ENCODE measurements around the gene GAS7.

Gene GAS7

DNA sequence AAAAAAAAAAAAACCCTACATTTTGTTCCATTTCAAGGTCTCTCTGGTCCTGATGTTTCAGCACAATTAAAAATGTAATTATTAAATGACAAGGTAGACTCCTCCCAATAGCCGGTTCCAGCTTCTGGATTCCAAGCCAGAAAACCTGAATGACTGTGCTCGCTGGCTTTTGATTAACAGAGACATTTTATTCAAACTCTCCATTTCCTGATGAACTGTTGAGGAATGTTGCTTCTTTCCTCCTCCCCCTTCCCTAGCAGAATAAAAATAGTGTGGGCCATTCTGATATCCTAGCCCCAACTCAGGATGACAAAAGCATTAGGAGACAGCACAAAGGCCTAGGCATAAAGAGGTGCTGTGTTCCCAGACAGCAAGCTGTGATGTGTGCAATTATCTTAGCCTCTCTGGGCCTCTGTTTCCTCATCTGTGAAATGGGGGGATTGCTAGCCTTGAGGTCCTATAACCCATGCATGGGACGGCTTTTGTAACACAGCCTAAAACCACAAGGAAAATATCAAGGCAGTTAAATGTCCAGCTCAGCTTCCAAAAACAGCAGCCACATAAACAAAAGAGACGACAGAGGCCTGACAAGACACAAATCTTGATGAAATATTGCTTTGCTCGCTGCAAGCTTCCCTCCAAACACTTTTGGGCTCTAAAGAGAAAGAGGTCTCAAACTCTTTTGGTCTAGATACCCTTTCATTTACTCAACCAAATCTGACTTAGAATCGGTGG, 166.1 kb downstream of the GAS7 start:
- Histone ChIP-seq H3K27ac (ENCODE audit: low read depth, low read length) (no peak overlapping the region), H3K4me3 (ENCODE audit: low read depth, low read length) (no peak overlapping the region), H3K36me3 (ENCODE audit: control insufficient read depth, insufficient read depth, low read length) (no peaks in the 10 kb centered on the region), H3K4me1 (ENCODE audit: control insufficient read depth, insufficient read depth, low read length) (peaks cover 4% of the 10 kb centered on the region; the same call in 1 of the 2 replicates), H3K27me3 (ENCODE audit: control insufficient read depth, insufficient read depth, low read length) (no peaks in the 10 kb centered on the region), H3K9me3 (ENCODE audit: control insufficient read depth, insufficient read depth, low read depth, low read length) (no peaks in the 10 kb centered on the region), H3K9ac (ENCODE audit: low read length) (no peak overlapping the region)

- Histone ChIP-seq H3K9ac (ENCODE audit: low read length) (no peak overlapping the region), H3K27ac (ENCODE audit: low read depth, low read length) (no peak overlapping the region), H3K9me3 (ENCODE audit: control insufficient read depth, insufficient read depth, low read depth, low read length) (no peaks in the 10 kb centered on the region), H3K4me1 (ENCODE audit: control insufficient read depth, insufficient read depth, low read length) (peaks cover 8% of the 10 kb centered on the region), H3K36me3 (ENCODE audit: control insufficient read depth, insufficient read depth, low read length) (no peaks in the 10 kb centered on the region), H3K27me3 (ENCODE audit: control insufficient read depth, insufficient read depth, low read length) (no peaks in the 10 kb centered on the region), H3K4me3 (ENCODE audit: low read depth, low read length) (no peak overlapping the region)
Observed at GRCh38 chr17:10031606-10032005, 166.8 kb downstream of the GAS7 start.

- H3K4me1 ChIP-seq (ENCODE audit: control insufficient read depth, insufficient read depth, low read length) = peaks cover 12% of the 10 kb centered on the region
- H3K4me3 ChIP-seq (ENCODE audit: low read depth, low read length) = no peak overlapping the region
- H3K27ac ChIP-seq (ENCODE audit: low read depth, low read length) = no peak overlapping the region
- no peak overlapping the region for H3K9ac ChIP-seq (ENCODE audit: low read length)
- no peaks in the 10 kb centered on the region for H3K27me3 ChIP-seq (ENCODE audit: control insufficient read depth, insufficient read depth, low read length)
- H3K36me3 ChIP-seq (ENCODE audit: control insufficient read depth, insufficient read depth, low read length) = no peaks in the 10 kb centered on the region
- H3K9me3 ChIP-seq (ENCODE audit: control insufficient read depth, insufficient read depth, low read depth, low read length) = no peaks in the 10 kb centered on the region
Observed at GRCh38 chr17:10031127-10031526, 167.3 kb downstream of the GAS7 start.

- Histone ChIP-seq H3K36me3 (ENCODE audit: control insufficient read depth, insufficient read depth, low read length) (no peaks in the 10 kb centered on the region), H3K27me3 (ENCODE audit: control insufficient read depth, insufficient read depth, low read length) (no peaks in the 10 kb centered on the region), H3K4me1 (ENCODE audit: control insufficient read depth, insufficient read depth, low read length) (peaks cover 17% of the 10 kb centered on the region), H3K9me3 (ENCODE audit: control insufficient read depth, insufficient read depth, low read depth, low read length) (no peaks in the 10 kb centered on the region), H3K9ac (ENCODE audit: low read length) (no peak overlapping the region), H3K27ac (ENCODE audit: low read depth, low read length) (no peak overlapping the region), H3K4me3 (ENCODE audit: low read depth, low read length) (no peak overlapping the region)
Observed at GRCh38 chr17:10029129-10029528, 169.3 kb downstream of the GAS7 start.

- no peaks in the 10 kb centered on the region for H3K36me3 ChIP-seq (ENCODE audit: control insufficient read depth, insufficient read depth, low read length)
- peaks cover 13% of the 10 kb centered on the region; the same call in 1 of the 2 replicates for H3K4me1 ChIP-seq (ENCODE audit: control insufficient read depth, insufficient read depth, low read length)
- H3K9me3 ChIP-seq (ENCODE audit: control insufficient read depth, insufficient read depth, low read depth, low read length) = no peaks in the 10 kb centered on the region
- H3K4me3 ChIP-seq (ENCODE audit: low read depth, low read length) = no peak overlapping the region
- no peak overlapping the region for H3K27ac ChIP-seq (ENCODE audit: low read depth, low read length)
- no peak overlapping the region for H3K9ac ChIP-seq (ENCODE audit: low read length)
- no peaks in the 10 kb centered on the region for H3K27me3 ChIP-seq (ENCODE audit: control insufficient read depth, insufficient read depth, low read length)
Observed at GRCh38 chr17:10025976-10026901, 172.2 kb downstream of the GAS7 start.

- H3K9me3 ChIP-seq (ENCODE audit: control insufficient read depth, insufficient read depth, low read depth, low read length) = no peaks in the 10 kb centered on the region
- H3K27me3 ChIP-seq (ENCODE audit: control insufficient read depth, insufficient read depth, low read length) = no peaks in the 10 kb centered on the region
- H3K4me3 ChIP-seq (ENCODE audit: low read depth, low read length) = no peak overlapping the region
- H3K36me3 ChIP-seq (ENCODE audit: control insufficient read depth, insufficient read depth, low read length) = no peaks in the 10 kb centered on the region
- no peak overlapping the region for H3K9ac ChIP-seq (ENCODE audit: low read length)
- peaks cover 13% of the 10 kb centered on the region; the same call in 1 of the 2 replicates for H3K4me1 ChIP-seq (ENCODE audit: control insufficient read depth, insufficient read depth, low read length)
- H3K27ac ChIP-seq (ENCODE audit: low read depth, low read length) = no peak overlapping the region
Observed at GRCh38 chr17:10025224-10025623, 173.2 kb downstream of the GAS7 start.

DNA sequence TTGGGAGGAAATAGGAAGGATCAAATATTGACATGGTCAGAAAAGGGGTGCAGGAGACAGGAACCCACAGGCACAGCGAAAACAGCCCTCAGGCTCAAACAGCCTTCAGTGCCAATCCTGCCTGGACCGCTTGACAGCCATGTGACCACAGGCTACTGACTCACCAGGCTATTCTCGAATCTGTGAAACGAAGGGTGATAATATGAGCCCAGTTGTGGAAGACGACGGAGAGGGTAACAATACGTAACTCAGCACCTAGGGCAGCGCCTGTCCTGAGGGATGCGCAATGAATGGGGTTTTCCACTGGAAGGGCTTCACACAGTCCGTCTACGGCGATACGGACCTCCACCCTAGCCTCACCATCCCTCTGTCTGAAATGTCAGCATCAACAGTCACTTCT, 176.0 kb downstream of the GAS7 start:
- H3K36me3 ChIP-seq (ENCODE audit: control insufficient read depth, insufficient read depth, low read length) = no peaks in the 10 kb centered on the region
- no peak overlapping the region for H3K9ac ChIP-seq (ENCODE audit: low read length)
- no peaks in the 10 kb centered on the region for H3K9me3 ChIP-seq (ENCODE audit: control insufficient read depth, insufficient read depth, low read depth, low read length)
- H3K4me3 ChIP-seq (ENCODE audit: low read depth, low read length) = no peak overlapping the region
- no peaks in the 10 kb centered on the region for H3K27me3 ChIP-seq (ENCODE audit: control insufficient read depth, insufficient read depth, low read length)
- no peak overlapping the region for H3K27ac ChIP-seq (ENCODE audit: low read depth, low read length)
- peaks cover 27% of the 10 kb centered on the region for H3K4me1 ChIP-seq (ENCODE audit: control insufficient read depth, insufficient read depth, low read length)

GRCh38 chr17:10021272-10021984, 177.0 kb downstream of the GAS7 start:
- H3K9ac ChIP-seq (ENCODE audit: low read length) = no peak overlapping the region
- no peaks in the 10 kb centered on the region for H3K9me3 ChIP-seq (ENCODE audit: control insufficient read depth, insufficient read depth, low read depth, low read length)
- no peaks in the 10 kb centered on the region for H3K36me3 ChIP-seq (ENCODE audit: control insufficient read depth, insufficient read depth, low read length)
- no peak overlapping the region for H3K27ac ChIP-seq (ENCODE audit: low read depth, low read length)
- no peak overlapping the region for H3K4me3 ChIP-seq (ENCODE audit: low read depth, low read length)
- no peaks in the 10 kb centered on the region for H3K27me3 ChIP-seq (ENCODE audit: control insufficient read depth, insufficient read depth, low read length)
- H3K4me1 ChIP-seq (ENCODE audit: control insufficient read depth, insufficient read depth, low read length) = peaks cover 22% of the 10 kb centered on the region

- Histone ChIP-seq H3K4me3 (ENCODE audit: low read depth, low read length) (no peak overlapping the region), H3K4me1 (ENCODE audit: control insufficient read depth, insufficient read depth, low read length) (peaks cover 21% of the 10 kb centered on the region), H3K9ac (ENCODE audit: low read length) (no peak overlapping the region), H3K9me3 (ENCODE audit: control insufficient read depth, insufficient read depth, low read depth, low read length) (no peaks in the 10 kb centered on the region), H3K27ac (ENCODE audit: low read depth, low read length) (no peak overlapping the region), H3K36me3 (ENCODE audit: control insufficient read depth, insufficient read depth, low read length) (no peaks in the 10 kb centered on the region), H3K27me3 (ENCODE audit: control insufficient read depth, insufficient read depth, low read length) (no peaks in the 10 kb centered on the region)
Observed at GRCh38 chr17:10019941-10020451, 178.4 kb downstream of the GAS7 start.

- H3K27me3 ChIP-seq (ENCODE audit: control insufficient read depth, insufficient read depth, low read length) = no peaks in the 10 kb centered on the region
- no peak overlapping the region for H3K4me3 ChIP-seq (ENCODE audit: low read depth, low read length)
- no peak overlapping the region for H3K27ac ChIP-seq (ENCODE audit: low read depth, low read length)
- peaks cover 31% of the 10 kb centered on the region for H3K4me1 ChIP-seq (ENCODE audit: control insufficient read depth, insufficient read depth, low read length)
- H3K36me3 ChIP-seq (ENCODE audit: control insufficient read depth, insufficient read depth, low read length) = no peaks in the 10 kb centered on the region
- H3K9me3 ChIP-seq (ENCODE audit: control insufficient read depth, insufficient read depth, low read depth, low read length) = no peaks in the 10 kb centered on the region
- no peak overlapping the region for H3K9ac ChIP-seq (ENCODE audit: low read length)
Observed at GRCh38 chr17:10018461-10018891, 179.9 kb downstream of the GAS7 start.

All from HUES6 (cell line).